ENCODE data around the gene HIC1.
"Not testable (repeated sequence)": the region's sequence is repeated elsewhere in the genome, so short reads cannot be mapped to it uniquely, and the experiment has no call there.

The HIC1 gene

DNA sequence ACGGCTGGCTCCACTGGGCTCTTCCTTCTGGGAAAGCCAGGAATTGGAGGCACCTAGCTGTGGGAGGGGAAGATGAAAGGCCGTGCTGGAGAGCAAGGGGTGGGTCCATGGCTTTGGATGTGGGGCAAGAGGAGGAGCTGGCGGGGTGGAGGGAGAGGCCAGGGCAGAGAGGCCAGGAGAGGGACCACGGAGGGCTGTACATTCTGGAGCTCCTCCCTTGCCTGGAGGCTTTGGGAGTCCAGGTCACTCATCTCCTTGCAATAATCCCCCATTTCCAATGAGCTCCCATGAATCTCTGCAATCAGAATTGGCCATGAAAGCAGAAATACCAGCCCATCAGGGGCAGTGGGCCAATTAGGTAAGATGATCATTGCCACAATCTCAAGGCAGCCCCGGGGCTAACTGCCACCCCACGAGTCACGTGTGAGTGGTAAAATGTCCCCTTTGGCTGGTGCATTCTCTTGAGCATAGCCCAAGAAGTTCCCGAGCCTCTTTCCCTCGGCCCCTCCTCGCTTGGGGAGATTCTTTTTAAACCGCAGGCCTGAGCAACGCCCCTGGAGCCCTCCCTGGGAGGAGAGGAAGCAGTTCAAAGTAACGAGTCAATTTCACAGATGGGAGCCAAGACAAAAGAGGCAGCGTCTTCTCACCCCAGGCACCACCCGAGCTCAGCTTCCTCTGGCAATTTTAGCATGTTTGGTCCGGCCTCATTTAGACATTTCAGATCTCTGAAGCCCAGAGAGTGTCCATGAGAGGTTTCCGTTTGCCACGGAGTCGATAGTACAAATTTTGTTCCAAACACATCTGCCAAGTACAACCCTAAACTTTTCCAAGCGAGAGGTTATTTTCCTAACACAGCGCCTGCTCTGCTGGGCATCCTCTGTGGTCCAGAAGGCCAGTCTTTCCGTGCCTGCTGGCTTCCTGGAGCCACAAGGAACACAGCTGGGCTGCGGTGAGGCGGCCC, 43.2 kb upstream of the HIC1 start:
- peaks cover 16% of the 10 kb centered on the region for H3K4me1 ChIP-seq (ENCODE audit: control insufficient read depth, insufficient read depth, low read depth, low read length)
- H3K4ac ChIP-seq (ENCODE audit: low read depth in 1 of 2, low read length in 2 of 2): no peak overlapping the region
- no peak overlapping the region for H4K8ac ChIP-seq (ENCODE audit: low read length)
- H2BK120ac ChIP-seq (ENCODE audit: low read depth, low read length): no peak overlapping the region
- H4K91ac ChIP-seq (ENCODE audit: low read length): peak overlapping the region; percentile 11
- H3K4me2 ChIP-seq (ENCODE audit: low read length, poor library complexity, severe bottlenecking): no peak overlapping the region
- H3K23ac ChIP-seq (ENCODE audit: low read length in 2 of 2): no peak overlapping the region
- no peak for DNase-seq
- H3K9ac ChIP-seq (ENCODE audit: low read length): peak overlapping the region; percentile 60
- peak overlapping the region in 1 of 2 experiments; percentile 58 for H3K4me3 ChIP-seq (ENCODE audit: insufficient read depth in 1 of 2, low read depth in 1 of 2, low read length in 2 of 2)
- H3K36me3 ChIP-seq (ENCODE audit: control insufficient read depth in 1 of 2, insufficient read depth in 2 of 2, low read depth in 1 of 2, low read length in 2 of 2): peaks cover 0 to 3% of the 10 kb centered on the region in 2 experiments
- no peak overlapping the region for H2BK12ac ChIP-seq (ENCODE audit: low read length in 2 of 2)
- 36% methylated on average over 24 of the region's 24 CpGs for WGBS
- H3K18ac ChIP-seq (ENCODE audit: low read depth in 1 of 2, low read length in 2 of 2): no peak overlapping the region
- H2AFZ ChIP-seq (ENCODE audit: low read depth, low read length): no peak overlapping the region
- no peak overlapping the region for H3K14ac ChIP-seq (ENCODE audit: low read length in 2 of 2)
- peaks cover 13 to 17% of the 10 kb centered on the region in 2 experiments for H3K27me3 ChIP-seq (ENCODE audit: control insufficient read depth in 1 of 2, insufficient read depth in 1 of 2, low read length in 2 of 2)
- peak overlapping the region; percentile 12 for H3K27ac ChIP-seq (ENCODE audit: low read length, poor library complexity, severe bottlenecking)
- H3K79me1 ChIP-seq (replicated peaks; ENCODE audit: low read length, poor library complexity, severe bottlenecking): no peaks in the 10 kb centered on the region
- H2BK5ac ChIP-seq (ENCODE audit: low read depth, low read length, poor library complexity, severe bottlenecking): no peak overlapping the region
- peak overlapping the region; percentile 62 for H2BK15ac ChIP-seq (ENCODE audit: low read depth, poor library complexity, severe bottlenecking)
- H2AK5ac ChIP-seq (ENCODE audit: low read length, severe bottlenecking): no peak overlapping the region
- H3K9me3 ChIP-seq (ENCODE audit: control insufficient read depth, low read length): no peaks in the 10 kb centered on the region

- Histone ChIP-seq H4K8ac (ENCODE audit: low read length) (no peak overlapping the region), H2AFZ (ENCODE audit: low read depth, low read length) (no peak overlapping the region), H2BK5ac (ENCODE audit: low read depth, low read length, poor library complexity, severe bottlenecking) (no peak overlapping the region), H3K14ac (ENCODE audit: low read length in 2 of 2) (no peak overlapping the region), H3K4me1 (ENCODE audit: control insufficient read depth, insufficient read depth, low read depth, low read length) (peaks cover 19% of the 10 kb centered on the region), H3K18ac (ENCODE audit: low read depth in 1 of 2, low read length in 2 of 2) (no peak overlapping the region), H3K4ac (ENCODE audit: low read depth in 1 of 2, low read length in 2 of 2) (no peak overlapping the region), H3K79me1 (replicated peaks; ENCODE audit: low read length, poor library complexity, severe bottlenecking) (no peaks in the 10 kb centered on the region), H3K4me3 (ENCODE audit: insufficient read depth in 1 of 2, low read depth in 1 of 2, low read length in 2 of 2) (peak overlapping the region in 1 of 2 experiments; percentile 58), H3K9me3 (ENCODE audit: control insufficient read depth, low read length) (no peaks in the 10 kb centered on the region), H2BK120ac (ENCODE audit: low read depth, low read length) (no peak overlapping the region), H4K91ac (ENCODE audit: low read length) (no peak overlapping the region), H2AK5ac (ENCODE audit: low read length, severe bottlenecking) (no peak overlapping the region), H2BK12ac (ENCODE audit: low read length in 2 of 2) (no peak overlapping the region), H3K4me2 (ENCODE audit: low read length, poor library complexity, severe bottlenecking) (no peak overlapping the region), H3K9ac (ENCODE audit: low read length) (peak overlapping the region; percentile 60), H3K27ac (ENCODE audit: low read length, poor library complexity, severe bottlenecking) (no peak overlapping the region), H2BK15ac (ENCODE audit: low read depth, poor library complexity, severe bottlenecking) (no peak overlapping the region), H3K27me3 (ENCODE audit: control insufficient read depth in 1 of 2, insufficient read depth in 1 of 2, low read length in 2 of 2) (peaks cover 21 to 25% of the 10 kb centered on the region in 2 experiments), H3K36me3 (ENCODE audit: control insufficient read depth in 1 of 2, insufficient read depth in 2 of 2, low read depth in 1 of 2, low read length in 2 of 2) (peaks cover 0 to 3% of the 10 kb centered on the region in 2 experiments), H3K23ac (ENCODE audit: low read length in 2 of 2) (no peak overlapping the region)
- no peak for DNase-seq
- 100% methylated on average over 3 of the region's 4 CpGs for WGBS
Measured at GRCh38 chr17:2012499-2012898, 42.4 kb upstream of the HIC1 start.

DNA sequence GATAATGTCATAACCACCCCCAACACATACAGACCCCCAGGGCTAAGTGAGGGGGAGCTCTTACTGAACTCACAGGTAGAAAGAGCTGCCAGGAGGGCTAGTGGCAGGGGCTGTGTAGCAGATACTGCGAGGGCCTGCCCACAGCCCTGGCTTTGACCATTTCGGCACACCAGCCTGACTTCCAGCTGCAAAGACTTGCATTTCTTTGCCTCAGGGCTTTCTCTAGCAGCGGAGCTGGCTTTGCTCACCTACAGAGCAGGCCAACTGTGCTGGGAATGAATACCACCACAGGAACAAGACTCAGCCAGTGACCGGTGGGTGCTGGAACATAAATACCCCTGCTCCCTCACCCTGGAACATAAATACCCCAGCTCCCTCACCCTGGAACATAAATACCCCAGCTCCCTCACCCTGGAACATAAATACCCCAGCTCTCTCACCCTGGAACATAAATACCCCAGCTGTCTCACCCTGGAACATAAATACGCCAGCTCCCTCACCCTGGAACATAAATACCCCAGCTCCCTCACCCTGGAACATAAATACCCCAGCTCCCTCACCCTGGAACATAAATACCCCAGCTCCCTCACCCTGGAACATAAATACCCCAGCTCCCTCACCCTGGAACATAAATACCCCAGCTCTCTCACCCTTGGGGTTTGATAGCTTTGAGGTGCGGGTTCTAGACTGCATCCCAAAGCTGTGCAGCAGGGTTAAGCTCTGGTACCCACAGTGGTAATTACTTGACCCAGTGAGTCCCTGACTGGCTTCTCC, 41.5 kb upstream of the HIC1 start:
- not testable (repeated sequence) for DNase-seq; H2BK120ac ChIP-seq (ENCODE audit: low read depth, low read length); H3K18ac ChIP-seq (ENCODE audit: low read depth in 1 of 2, low read length in 2 of 2); H2AK5ac ChIP-seq (ENCODE audit: low read length, severe bottlenecking); H2AFZ ChIP-seq (ENCODE audit: low read depth, low read length); H3K9me3 ChIP-seq (ENCODE audit: control insufficient read depth, low read length); H3K27ac ChIP-seq (ENCODE audit: low read length, poor library complexity, severe bottlenecking); H3K4me2 ChIP-seq (ENCODE audit: low read length, poor library complexity, severe bottlenecking); H4K91ac ChIP-seq (ENCODE audit: low read length); H3K14ac ChIP-seq (ENCODE audit: low read length in 2 of 2); H3K23ac ChIP-seq (ENCODE audit: low read length in 2 of 2); H4K8ac ChIP-seq (ENCODE audit: low read length); H3K4me3 ChIP-seq (ENCODE audit: insufficient read depth in 1 of 2, low read depth in 1 of 2, low read length in 2 of 2); H2BK15ac ChIP-seq (ENCODE audit: low read depth, poor library complexity, severe bottlenecking); H2BK12ac ChIP-seq (ENCODE audit: low read length in 2 of 2); H3K79me1 ChIP-seq (replicated peaks; ENCODE audit: low read length, poor library complexity, severe bottlenecking); H3K9ac ChIP-seq (ENCODE audit: low read length); H3K36me3 ChIP-seq (ENCODE audit: control insufficient read depth in 1 of 2, insufficient read depth in 2 of 2, low read depth in 1 of 2, low read length in 2 of 2); H3K4ac ChIP-seq (ENCODE audit: low read depth in 1 of 2, low read length in 2 of 2); H2BK5ac ChIP-seq (ENCODE audit: low read depth, low read length, poor library complexity, severe bottlenecking)
- WGBS: 93% methylated on average over 6 of the region's 6 CpGs
- H3K4me1 ChIP-seq (ENCODE audit: control insufficient read depth, insufficient read depth, low read depth, low read length): peaks cover 26% of the 10 kb centered on the region
- H3K27me3 ChIP-seq (ENCODE audit: control insufficient read depth in 1 of 2, insufficient read depth in 1 of 2, low read length in 2 of 2): peaks cover 28 to 34% of the 10 kb centered on the region in 2 experiments

GRCh38 chr17:2013994-2014317, 40.9 kb upstream of the HIC1 start:
- H3K9me3 ChIP-seq (ENCODE audit: control insufficient read depth, low read length): no peaks in the 10 kb centered on the region
- peaks cover 27% of the 10 kb centered on the region for H3K4me1 ChIP-seq (ENCODE audit: control insufficient read depth, insufficient read depth, low read depth, low read length)
- no peak overlapping the region for H2BK12ac ChIP-seq (ENCODE audit: low read length in 2 of 2)
- H4K8ac ChIP-seq (ENCODE audit: low read length): no peak overlapping the region
- H3K4me2 ChIP-seq (ENCODE audit: low read length, poor library complexity, severe bottlenecking): no peak overlapping the region
- H3K27me3 ChIP-seq (ENCODE audit: control insufficient read depth in 1 of 2, insufficient read depth in 1 of 2, low read length in 2 of 2): peaks cover 34 to 40% of the 10 kb centered on the region in 2 experiments
- no peak overlapping the region for H3K9ac ChIP-seq (ENCODE audit: low read length)
- H2AK5ac ChIP-seq (ENCODE audit: low read length, severe bottlenecking): no peak overlapping the region
- no peak overlapping the region for H3K4ac ChIP-seq (ENCODE audit: low read depth in 1 of 2, low read length in 2 of 2)
- WGBS: 100% methylated on average over 1 of the region's 1 CpG
- no peak overlapping the region for H3K27ac ChIP-seq (ENCODE audit: low read length, poor library complexity, severe bottlenecking)
- peaks cover 0 to 3% of the 10 kb centered on the region in 2 experiments for H3K36me3 ChIP-seq (ENCODE audit: control insufficient read depth in 1 of 2, insufficient read depth in 2 of 2, low read depth in 1 of 2, low read length in 2 of 2)
- H2BK5ac ChIP-seq (ENCODE audit: low read depth, low read length, poor library complexity, severe bottlenecking): no peak overlapping the region
- no peak overlapping the region for H3K4me3 ChIP-seq (ENCODE audit: insufficient read depth in 1 of 2, low read depth in 1 of 2, low read length in 2 of 2)
- H3K79me1 ChIP-seq (replicated peaks; ENCODE audit: low read length, poor library complexity, severe bottlenecking): no peaks in the 10 kb centered on the region
- H4K91ac ChIP-seq (ENCODE audit: low read length): no peak overlapping the region
- no peak overlapping the region for H2AFZ ChIP-seq (ENCODE audit: low read depth, low read length)
- no peak overlapping the region for H3K14ac ChIP-seq (ENCODE audit: low read length in 2 of 2)
- H2BK15ac ChIP-seq (ENCODE audit: low read depth, poor library complexity, severe bottlenecking): no peak overlapping the region
- no peak for DNase-seq
- H2BK120ac ChIP-seq (ENCODE audit: low read depth, low read length): no peak overlapping the region
- no peak overlapping the region for H3K18ac ChIP-seq (ENCODE audit: low read depth in 1 of 2, low read length in 2 of 2)
- H3K23ac ChIP-seq (ENCODE audit: low read length in 2 of 2): no peak overlapping the region

Measured in mesenchymal stem cell (in vitro differentiated cells and primary cell).